ENCODE measurements around the gene MERTK. TPM values are rescaled to one million over a fixed set of nuclear protein-coding genes. Genes with fewer than 3 reads are reported as not detected.

The MERTK gene
- total RNA-seq, 1 experiment from 2014 or later, result 14.5 TPM

DNA sequence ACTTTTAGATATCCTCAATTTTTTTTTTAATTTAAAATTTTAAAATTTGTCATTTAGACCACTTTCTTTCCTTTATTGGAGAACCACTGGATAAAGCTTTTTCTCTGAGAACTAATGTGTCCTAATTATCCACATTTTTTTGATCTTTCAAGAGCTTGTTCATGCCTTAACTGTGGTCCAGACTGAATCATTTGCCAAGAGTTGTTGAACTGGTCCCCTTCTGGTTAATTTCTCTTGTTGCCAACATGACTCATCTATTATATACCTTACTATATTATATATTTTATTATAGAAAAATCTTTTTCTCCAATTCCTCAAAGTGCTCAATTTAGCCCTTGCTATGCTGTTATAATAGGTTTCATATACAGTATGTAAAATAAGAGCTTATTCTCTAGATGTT, 103.5 kb downstream of the MERTK start:
- intact Hi-C loops (cut with micrococcal nuclease; ENCODE audit: unreplicated experiment), result no loop called here
- no peak overlapping the region for H3K27ac ChIP-seq (ENCODE audit: low read length)
- ChIA-PET CTCF (interaction anchor here (0.7 kb wide), 1 partner anchor 45 kb away, joined by 3 read pairs; no protein-coding TSS in a partner anchor), POLR2A (no interaction called here)
- DNase-seq (ENCODE audit: low read depth, low spot score) (no peak), ATAC-seq (no peak)
- no peaks in the 10 kb centered on the region for H3K4me1 ChIP-seq (ENCODE audit: control insufficient read depth, insufficient read depth, low read length)
- BruUV-seq (replicated peaks), result no TSS peak
- TF ChIP-seq SIN3A (IDR thresholded peaks at IDR 0.05; ENCODE audit: borderline replicate concordance, insufficient read depth, low read depth, low read length) (no peak), TCF7L2 (IDR thresholded peaks at IDR 0.05; ENCODE audit: low read depth, low read length) (no peak), CTCF (IDR thresholded peaks at IDR 0.05) (no peak), REST (IDR thresholded peaks at IDR 0.05; ENCODE audit: insufficient read depth in 1 of 2, low read depth in 2 of 2, low read length in 1 of 2) (no peak), POLR2AphosphoS5 (IDR thresholded peaks at IDR 0.05; ENCODE audit: low read depth, low read length) (no peak)
- in situ Hi-C loops (cut with HindIII; ENCODE audit: low pct_unique_long_range_greater_than_20kb, low sequenced_read_pairs), result no loop called here
- no peaks in the 10 kb centered on the region for H3K9me3 ChIP-seq (ENCODE audit: control insufficient read depth, insufficient read depth, low read depth, low read length)
- no peaks in the 10 kb centered on the region; the same call in 1 of the 2 replicates for H3K36me3 ChIP-seq (ENCODE audit: control insufficient read depth, insufficient read depth, low read length)
- no peaks in the 10 kb centered on the region for H3K27me3 ChIP-seq (ENCODE audit: control insufficient read depth, insufficient read depth, low read length)
- no peak overlapping the region for H3K4me3 ChIP-seq (ENCODE audit: low read depth in 2 of 2, low read length in 2 of 2)

GRCh38 chr2:112003576-112004252, 105.3 kb downstream of the MERTK start:
- ChIA-PET CTCF (no interaction called here), POLR2A (no interaction called here)
- no peak for TF ChIP-seq SIN3A (IDR thresholded peaks at IDR 0.05; ENCODE audit: borderline replicate concordance, insufficient read depth, low read depth, low read length)
- TF ChIP-seq CTCF (IDR thresholded peaks at IDR 0.05), result no peak
- no peak for TF ChIP-seq TCF7L2 (IDR thresholded peaks at IDR 0.05; ENCODE audit: low read depth, low read length)
- TF ChIP-seq REST (IDR thresholded peaks at IDR 0.05; ENCODE audit: insufficient read depth in 1 of 2, low read depth in 2 of 2, low read length in 1 of 2), result no peak
- TF ChIP-seq POLR2AphosphoS5 (IDR thresholded peaks at IDR 0.05; ENCODE audit: low read depth, low read length), result no peak
- no peak overlapping the region for H3K4me3 ChIP-seq (ENCODE audit: low read depth in 2 of 2, low read length in 2 of 2)
- H3K4me1 ChIP-seq (ENCODE audit: control insufficient read depth, insufficient read depth, low read length), result no peaks in the 10 kb centered on the region
- ATAC-seq (no peak), DNase-seq (ENCODE audit: low read depth, low spot score) (no peak)
- H3K9me3 ChIP-seq (ENCODE audit: control insufficient read depth, insufficient read depth, low read depth, low read length), result no peaks in the 10 kb centered on the region
- H3K36me3 ChIP-seq (ENCODE audit: control insufficient read depth, insufficient read depth, low read length), result no peaks in the 10 kb centered on the region; the same call in 1 of the 2 replicates
- intact Hi-C loops (cut with micrococcal nuclease; ENCODE audit: unreplicated experiment), result no loop called here
- no peaks in the 10 kb centered on the region for H3K27me3 ChIP-seq (ENCODE audit: control insufficient read depth, insufficient read depth, low read length)
- H3K27ac ChIP-seq (ENCODE audit: low read length), result no peak overlapping the region
- in situ Hi-C loops (cut with HindIII; ENCODE audit: low pct_unique_long_range_greater_than_20kb, low sequenced_read_pairs), result no loop called here
- BruUV-seq (replicated peaks), result no TSS peak
